Erythroblast (primary cell): ENCODE results near the gene CHST14.
A peak's percentile ranks its signal among the peaks of the same experiment; 100 is the strongest.

Source experiments
- DNase-seq, 2 experiments: peaks; one replicate each; lab custom pipeline; 2025; lab: John Stamatoyannopoulos, UW
- GATA1 ChIP-seq: IDR thresholded peaks from 2 replicates; pipeline ENCODE4 v1.6.1; 2011; ENCODE audit warnings: low read depth, mild to moderate bottlenecking, control low read depth, low read length, moderate library complexity
- POLR2A ChIP-seq: IDR thresholded peaks from 2 replicates; pipeline ENCODE4 v1.6.1; 2011; ENCODE audit warnings: mild to moderate bottlenecking, low read length

CHST14 gene

GRCh38 chr15:40463886-40464545 lies 6.8 kb upstream of the CHST14 start:
- no peak for TF ChIP-seq POLR2A
- no peak for TF ChIP-seq GATA1
- no peak for DNase-seq

- TF ChIP-seq GATA1 (no peak), POLR2A (no peak)
- DNase-seq, result no peak
These were observed 6.1 kb upstream of the CHST14 start for GRCh38 chr15:40464595-40465185.

GRCh38 chr15:40465939-40466338 lies 4.8 kb upstream of the CHST14 start:
- DNase-seq, result no peak
- TF ChIP-seq POLR2A (no peak), GATA1 (no peak)

- TF ChIP-seq POLR2A (no peak), GATA1 (no peak)
- DNase-seq, result no peak
These were observed 4.1 kb upstream of the CHST14 start for GRCh38 chr15:40466426-40467260.

- no peak for TF ChIP-seq GATA1
- no peak for TF ChIP-seq POLR2A
- no peak for DNase-seq
These were observed 3.5 kb upstream of the CHST14 start for GRCh38 chr15:40467261-40467615.

- no peak for TF ChIP-seq GATA1
- DNase-seq, result peak; percentile 34 to 71
These were observed 1.9 kb upstream of the CHST14 start for GRCh38 chr15:40468898-40469331.

- peak; percentile 28 to 29 for DNase-seq
- TF ChIP-seq POLR2A (no peak), GATA1 (no peak)
These were observed 901 bp upstream of the CHST14 start for GRCh38 chr15:40469776-40470390.

- DNase-seq, result peak; percentile 38 to 54
- TF ChIP-seq POLR2A (no peak), GATA1 (no peak)
These were observed 472 bp downstream of the CHST14 start for GRCh38 chr15:40471105-40471807.

GRCh38 chr15:40471808-40472150 lies 995 bp downstream of the CHST14 start:
- TF ChIP-seq POLR2A (no peak), GATA1 (no peak)
- DNase-seq, result peak; percentile 38 to 54

- TF ChIP-seq GATA1 (no peak), POLR2A (no peak)
- no peak for DNase-seq
These were observed 1.5 kb downstream of the CHST14 start for GRCh38 chr15:40472171-40472727.

- no peak for TF ChIP-seq GATA1
- TF ChIP-seq POLR2A, result no peak
- no peak for DNase-seq
These were observed 3.8 kb downstream of the CHST14 start for GRCh38 chr15:40474581-40474980.

- TF ChIP-seq POLR2A, result no peak
- no peak for TF ChIP-seq GATA1
- DNase-seq, result no peak
These were observed 7.0 kb downstream of the CHST14 start for GRCh38 chr15:40477642-40478327.
